CD4-positive, alpha-beta T cell treated with Interferon gamma for 1 hour (primary cell): Measurements from ENCODE around the gene FAM234B.
A peak's percentile ranks its signal among the peaks of the same experiment; 100 is the strongest.
"Not testable (repeated sequence)": the region's sequence is repeated elsewhere in the genome, so short reads cannot be mapped to it uniquely, and the experiment has no call there.

Experiments
- DNase-seq: peaks from one replicate; pipeline ENCODE4 v3.0.0-alpha.2; 2020

FAM234B gene

DNA sequence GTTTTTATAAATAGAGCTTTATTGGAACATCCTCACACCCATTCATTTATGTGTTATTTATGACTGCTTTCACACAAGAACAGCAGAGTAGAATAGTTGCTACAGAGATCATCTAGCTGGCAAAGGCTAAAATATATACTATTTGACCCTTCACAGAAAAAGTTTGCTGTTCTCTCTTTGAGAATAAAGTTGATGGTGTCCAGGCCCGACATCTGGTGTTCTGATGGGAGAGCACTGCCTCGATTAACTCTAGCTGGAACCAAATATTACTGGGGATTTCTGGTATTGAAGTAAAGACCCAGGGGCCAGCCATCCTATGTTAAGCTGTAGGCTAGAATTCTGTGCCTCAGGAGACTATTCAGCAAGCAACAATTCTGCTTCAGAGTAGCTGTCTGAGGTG, 21.8 kb downstream of the FAM234B start:
- no peak for DNase-seq

DNA sequence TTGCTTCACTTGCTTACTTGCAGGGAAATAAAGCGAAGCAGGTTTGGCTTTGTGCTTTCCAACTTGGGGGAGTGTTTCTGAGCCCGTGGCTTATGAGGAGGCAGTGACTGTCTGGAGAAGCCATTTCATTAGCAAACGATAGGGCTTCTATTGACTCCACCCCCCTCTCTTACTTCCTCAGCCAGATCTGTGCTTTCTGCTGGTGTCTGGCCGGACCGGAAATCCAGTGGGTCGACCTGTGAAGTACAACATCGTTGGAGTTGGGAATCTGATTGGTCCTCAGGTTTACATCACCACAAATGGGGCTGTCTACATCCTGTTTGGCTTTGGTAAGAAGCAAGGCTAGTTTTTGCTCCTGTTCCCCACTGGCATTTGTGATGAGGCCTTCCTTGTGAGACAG, 22.3 kb downstream of the FAM234B start:
- DNase-seq: peak; percentile 5

DNA sequence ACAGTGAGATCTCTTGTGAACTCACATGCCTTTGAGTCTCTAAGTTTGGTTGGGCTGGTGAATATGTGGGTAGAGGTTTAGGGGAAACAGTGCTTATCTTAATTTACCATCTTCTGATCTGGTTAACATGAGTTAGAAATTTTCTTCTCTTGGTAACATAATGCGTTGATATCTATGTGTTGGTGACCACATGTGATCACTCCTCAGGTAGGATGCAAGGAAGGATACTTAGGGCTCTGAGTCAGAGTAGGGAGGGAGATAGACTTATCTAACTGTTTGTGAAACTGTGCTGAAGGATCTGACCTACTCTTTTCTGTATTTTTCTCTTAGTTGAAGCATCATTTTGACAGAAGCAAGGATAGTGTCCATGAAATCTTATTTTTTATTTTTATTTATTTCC, 23.1 kb downstream of the FAM234B start:
- no peak for DNase-seq

DNA sequence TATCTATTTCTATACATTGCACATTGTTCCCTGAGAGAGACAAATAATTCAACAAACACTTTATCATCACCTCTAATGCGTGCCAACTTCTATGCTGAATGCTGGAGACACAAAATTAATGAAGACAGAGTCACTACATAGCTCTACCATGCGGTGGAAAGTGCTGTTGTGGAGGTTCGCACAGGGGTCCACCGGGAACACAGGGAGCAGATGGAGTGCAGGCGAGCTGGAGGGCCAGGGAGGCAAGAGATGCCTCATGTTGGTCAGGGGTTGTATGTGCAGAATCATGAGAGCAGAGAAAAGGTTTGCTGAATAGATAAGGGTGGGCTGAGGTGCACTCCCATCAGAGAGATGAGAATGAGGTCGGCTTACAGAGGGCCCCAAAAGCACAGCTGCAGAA, 25.2 kb downstream of the FAM234B start:
- DNase-seq: no peak

DNA sequence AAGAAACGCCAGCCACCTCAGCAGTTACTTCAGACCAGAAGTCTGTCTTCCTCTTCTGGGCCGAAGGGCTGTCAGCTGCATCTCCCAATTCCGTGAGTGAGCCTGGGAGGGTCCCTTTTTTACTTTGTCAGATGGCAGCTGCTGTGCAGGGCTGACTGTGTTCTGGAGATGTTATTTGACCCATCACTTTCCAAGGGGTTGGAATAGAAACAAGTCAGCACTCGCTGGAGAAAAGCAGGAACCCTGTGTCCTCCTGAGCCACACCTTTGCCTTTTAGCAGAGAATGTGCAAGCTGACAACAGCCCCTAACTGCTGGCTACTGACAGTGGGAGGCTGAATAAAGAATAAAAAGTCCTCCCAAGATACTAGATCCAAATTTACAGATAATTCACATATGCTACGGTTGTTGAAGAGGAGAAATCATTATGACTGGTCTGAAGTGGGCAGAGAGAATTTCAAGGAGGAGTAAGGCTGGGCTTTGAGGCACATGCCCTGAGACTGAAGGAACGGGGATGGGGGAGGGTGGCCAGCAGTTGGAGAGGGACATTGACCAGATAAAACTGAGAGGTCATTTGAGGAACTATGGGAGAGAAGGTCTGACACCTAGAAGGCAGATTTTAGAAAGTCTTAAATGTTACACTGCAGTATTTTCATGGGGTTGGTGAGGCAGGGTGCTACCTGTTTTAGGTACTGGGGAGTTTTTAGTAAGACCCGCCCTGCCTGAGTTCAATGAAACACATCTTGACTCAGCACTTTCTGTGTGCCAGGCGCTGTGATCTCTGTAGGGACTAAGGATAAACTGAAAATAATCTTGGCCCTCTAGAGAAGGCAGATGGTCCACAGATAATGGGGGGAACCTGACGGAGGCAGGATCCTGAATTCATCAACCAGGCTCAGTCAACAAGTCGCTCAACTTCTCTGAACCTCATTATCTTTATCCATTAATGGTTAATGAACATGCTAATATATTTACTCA, 27.4 kb downstream of the FAM234B start:
- no peak for DNase-seq

DNA sequence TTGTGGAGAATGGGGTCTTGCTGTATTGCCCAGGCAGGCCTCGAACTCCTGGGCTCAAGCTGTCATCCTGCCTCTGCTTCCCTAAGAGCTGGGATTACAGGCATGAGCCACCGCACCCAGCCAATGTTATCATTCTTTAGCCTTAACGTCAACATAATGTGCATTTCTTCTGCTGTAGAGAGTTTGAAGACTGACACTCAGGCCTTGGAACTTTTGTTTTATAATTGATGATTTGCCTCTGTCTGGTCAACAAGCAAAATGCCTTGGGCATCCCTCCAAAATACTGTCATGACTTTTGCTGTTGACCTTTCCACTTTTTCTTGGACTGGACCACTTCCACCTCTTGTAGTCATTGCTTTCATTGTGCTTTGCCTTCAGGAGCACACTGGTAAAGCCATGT, 29.0 kb downstream of the FAM234B start:
- DNase-seq: no peak

DNA sequence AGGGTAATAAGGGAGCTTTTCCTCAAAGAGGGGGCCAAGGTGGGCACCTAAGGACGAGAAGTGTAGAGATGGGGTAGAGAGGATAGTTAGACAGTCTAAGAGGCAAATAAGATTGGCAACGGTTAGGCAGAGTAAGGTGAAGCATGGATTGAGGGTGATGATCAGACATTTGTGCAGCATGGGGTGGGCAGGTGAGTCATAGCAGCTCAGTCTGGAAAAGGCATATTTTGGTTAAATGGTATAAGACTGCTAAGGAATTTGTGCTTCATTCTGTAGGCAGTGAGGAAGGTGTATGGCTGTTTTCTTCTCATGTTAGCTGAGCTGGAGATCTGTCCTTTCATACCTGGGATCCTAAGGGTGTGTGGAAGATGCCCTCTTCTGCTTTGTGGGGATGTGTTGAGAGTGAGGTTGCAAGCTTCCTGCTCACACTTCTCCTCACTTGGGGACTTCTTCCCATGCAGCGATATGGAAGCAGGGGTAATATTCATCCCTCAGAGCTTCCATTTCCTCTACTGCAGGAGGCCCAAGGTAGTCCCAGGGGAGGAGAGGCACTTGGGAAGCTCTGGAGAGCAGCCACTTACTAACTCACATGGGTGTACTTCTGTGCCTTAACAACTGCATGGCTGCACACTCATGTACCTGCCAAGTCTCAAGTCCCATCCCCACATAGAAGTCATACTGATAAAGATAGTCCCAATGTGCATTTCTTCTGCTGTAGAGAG, 30.4 kb downstream of the FAM234B start:
- no peak for DNase-seq

DNA sequence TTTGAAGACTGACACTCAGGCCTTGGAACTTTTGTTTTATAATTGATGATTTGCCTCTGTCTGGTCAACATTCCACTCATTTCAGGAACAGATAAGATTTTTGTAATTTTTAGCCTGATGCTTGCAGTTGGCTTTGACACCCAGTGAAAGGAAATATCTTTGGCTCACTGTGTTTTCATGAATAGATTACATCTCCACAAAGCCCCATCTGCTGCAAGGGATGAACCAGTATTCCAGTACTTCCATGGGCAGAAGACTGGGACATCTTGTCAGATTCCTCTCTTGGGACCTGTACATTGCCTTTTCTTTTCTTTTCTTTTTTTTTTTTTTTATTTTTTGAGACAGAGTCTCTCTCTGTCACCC, 30.9 kb downstream of the FAM234B start:
- no peak for DNase-seq

DNA sequence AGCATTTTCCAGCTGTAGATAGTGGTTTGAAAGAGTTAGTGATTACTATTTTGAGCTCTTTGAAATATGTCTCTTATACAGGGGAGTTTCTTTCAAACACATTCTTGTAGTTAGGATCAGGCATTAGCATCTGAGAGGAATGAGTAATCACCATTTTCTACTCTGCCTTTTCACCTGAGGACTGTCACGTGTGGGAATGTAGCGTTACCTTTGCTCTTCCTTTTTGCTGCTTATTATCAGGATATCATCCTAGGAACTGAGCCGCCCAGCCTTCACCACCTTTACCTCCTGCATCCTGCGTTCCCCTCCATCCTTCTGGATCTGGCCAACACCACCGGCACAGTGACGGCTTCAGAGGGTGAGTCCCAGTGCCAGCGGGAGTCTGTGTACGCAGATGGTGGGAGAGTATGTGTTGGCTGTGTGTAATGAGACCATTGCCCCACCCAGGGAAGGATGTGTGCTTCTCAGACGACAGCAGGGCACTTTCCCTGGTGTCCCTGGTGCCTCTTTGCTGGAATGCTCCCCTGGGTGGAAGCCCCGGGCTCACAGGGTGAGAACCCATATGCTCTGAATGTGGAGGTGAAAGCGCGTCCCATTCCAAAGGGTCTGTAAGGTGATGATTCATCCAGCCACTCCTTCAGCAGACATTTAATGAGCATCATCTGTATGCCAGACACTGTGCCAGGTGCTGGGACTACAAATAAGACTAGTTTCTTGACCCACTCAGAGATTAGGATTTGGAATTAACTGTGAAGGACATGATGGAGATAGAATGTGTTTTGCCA, 31.8 kb downstream of the FAM234B start:
- no peak for DNase-seq

DNA sequence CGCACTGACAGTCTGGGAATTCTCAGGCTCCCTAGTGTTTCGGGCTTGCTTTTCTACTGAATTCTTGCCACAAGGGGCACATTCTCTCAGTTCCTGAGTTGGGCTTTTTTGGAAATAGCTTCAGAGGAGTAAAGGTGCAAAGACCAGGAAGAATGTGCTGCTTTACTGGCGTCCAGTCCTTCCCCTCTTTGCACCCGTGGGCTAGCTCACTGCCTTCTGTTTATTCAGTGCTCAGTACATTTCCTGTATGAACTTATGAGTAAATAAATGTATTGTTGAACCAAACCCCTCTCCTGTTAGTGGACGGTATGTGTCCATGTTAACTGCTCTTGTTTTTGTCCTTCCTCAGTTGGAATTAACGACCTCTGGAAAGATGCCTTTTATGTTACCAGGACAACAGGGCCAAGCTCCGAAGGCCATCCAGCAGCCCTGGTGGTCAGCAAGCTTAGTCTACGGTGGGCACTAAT, 35.3 kb downstream of the FAM234B start:
- DNase-seq: no peak

DNA sequence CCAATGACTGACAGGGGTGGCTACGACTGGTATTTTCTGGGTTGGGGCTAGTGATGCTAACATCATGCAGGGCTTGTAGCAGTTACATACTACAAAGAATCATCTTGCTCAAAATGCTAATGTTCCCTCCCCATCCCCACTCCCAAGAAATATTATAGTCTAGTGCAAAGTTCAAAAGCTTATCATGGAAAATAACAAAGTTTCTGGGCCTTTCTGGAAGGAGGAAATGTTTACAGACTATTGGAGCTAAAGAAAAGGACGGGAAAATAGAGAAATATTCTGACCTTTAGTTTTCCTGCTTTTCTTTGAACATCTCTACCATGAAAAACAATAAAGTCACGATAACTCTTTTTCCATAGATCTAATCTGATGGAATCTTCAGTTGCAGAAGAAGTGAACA, 36.1 kb downstream of the FAM234B start:
- no peak for DNase-seq

DNA sequence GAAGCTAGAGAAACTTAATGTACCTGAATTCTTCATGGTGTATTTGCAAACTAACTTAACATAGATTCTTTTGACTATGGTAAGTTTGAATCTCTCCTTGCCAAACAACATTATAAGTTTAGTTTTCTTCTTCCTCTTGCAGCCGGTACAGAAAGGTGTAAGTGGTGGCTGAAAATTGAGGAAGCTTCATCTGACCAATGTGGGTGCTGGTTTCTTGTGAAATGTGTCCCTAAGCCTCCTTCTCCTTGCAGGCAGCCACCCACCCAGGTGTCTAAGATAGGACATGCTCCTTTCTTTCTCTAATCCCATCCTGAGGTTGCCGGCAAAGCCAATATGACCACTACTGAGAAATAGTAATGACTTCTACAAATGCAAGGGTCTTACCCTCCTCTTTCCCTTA, 38.7 kb downstream of the FAM234B start:
- no peak for DNase-seq

DNA sequence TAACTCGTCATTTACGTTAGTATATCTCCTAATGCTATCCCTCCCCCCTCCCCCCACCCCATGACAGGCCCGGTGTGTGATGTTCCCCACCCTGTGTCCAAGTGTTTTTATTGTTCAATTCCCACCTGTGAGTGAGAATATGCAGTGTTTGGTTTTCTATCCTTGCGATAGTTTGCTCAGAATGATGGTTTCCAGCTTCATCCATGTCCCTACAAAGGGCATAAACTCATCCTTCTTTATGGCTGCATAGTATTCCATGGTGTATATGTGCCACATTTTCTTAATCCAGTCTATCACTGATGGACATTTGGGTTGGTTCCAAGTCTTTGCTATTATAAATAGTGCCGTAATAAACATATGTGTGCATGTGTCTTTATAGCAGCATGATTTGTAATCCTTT, 39.5 kb downstream of the FAM234B start:
- DNase-seq: not testable (repeated sequence)

DNA sequence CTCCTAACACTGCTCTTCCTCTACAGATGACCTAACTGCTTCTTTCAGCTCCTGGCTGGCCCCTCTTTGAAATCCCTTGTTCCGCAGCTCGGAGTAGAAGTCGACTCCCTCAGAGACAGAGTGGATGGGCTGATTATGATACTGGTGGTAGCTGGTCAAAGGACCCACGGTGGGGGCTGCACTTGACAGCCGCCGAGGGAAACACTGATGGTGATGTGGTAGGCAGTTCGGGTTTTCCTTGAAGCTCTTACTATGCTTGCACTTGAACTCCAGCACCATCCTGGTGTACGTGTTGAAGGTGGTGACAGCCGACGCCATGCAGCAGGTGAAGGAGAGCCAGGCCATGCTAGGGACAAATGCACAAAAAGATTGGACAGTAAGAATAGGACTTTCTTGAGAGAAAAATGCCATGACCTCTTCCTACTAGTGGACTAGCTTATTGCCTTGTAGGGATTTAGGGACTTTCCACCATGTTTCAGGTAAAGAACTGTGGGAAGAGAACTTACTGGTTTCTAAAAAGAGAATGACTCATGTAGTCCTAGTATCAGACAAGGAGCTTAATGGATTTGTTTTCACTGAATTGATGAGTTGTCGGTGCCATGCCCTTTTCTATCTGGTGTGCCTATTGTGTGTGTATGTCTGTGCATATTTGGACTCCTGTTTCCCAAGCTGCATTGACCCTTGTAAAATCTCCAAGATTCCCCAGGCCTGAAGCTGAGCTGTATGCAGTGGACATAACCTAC, 40.9 kb downstream of the FAM234B start:
- DNase-seq: no peak

DNA sequence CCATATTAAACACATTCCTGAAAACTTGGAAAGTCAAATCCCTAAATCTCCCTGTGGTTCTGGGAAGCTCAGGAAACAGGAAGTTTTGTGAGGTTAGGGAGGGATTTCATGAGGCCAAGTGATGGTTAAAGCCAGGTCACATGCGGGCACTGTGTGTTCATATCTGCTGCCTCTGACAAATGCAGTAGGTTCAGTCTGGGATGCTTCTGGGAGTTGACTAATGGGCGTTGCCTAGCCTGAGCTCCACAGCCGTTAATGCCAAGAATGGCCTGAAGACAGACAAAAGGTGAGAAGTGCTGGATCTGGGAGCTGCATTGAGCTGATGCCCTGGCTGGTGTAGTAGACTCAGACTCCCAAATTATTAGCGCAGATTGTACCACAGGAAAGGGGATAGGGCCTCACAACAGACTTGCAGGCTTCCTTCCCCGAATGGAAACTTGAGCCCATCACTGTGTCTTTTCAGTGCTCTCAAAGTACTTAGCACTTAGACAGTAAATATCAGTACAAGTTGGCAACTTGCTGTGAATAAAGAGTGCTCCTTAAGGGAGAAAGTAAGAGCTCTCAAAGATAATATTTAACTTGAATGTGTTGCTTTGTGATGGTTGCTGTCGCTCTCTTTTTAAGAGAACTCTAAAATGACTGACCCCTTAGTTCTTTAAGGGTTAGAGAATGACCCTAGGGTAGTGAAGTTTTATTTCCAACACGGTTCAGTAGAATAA, 41.9 kb downstream of the FAM234B start:
- no peak for DNase-seq

DNA sequence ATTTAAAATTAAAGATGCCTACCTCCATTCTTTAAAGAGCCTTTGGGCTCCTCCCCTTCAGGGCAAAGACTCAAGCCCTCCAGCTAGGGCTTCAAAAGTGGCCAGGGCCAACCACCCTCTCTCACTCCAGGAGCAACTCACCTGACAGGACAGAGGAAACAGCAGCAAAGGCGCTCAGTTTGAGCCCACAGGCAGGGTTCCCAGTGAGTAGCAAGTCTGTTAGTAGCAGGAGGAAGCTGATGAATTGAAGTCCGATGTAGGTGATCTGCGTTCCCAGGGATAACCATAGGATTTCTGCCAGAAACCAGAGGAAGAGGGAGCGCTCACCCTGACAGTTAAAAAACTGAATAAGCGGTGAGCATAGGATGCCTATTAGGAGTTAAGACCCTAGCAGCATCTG, 43.6 kb downstream of the FAM234B start:
- DNase-seq: no peak

DNA sequence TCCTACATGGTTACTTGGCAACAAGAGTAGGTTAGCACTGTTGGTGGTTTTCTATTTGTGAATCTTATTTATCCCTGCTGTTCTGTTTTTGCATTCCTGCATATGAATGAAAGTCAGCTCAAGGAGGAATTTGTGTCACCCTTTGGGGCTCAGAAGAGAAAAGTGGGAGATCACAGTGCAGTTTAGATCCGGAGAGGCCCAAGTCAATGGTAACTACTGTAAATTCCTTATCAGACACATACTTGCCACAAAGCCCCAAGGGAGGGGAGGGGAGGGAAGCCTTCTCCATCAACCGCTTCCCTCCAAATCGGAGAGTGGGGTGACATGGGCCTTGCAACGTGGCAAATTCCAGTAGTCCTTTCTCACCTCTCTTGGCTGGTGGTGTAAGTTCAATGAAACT, 44.3 kb downstream of the FAM234B start:
- DNase-seq: no peak

DNA sequence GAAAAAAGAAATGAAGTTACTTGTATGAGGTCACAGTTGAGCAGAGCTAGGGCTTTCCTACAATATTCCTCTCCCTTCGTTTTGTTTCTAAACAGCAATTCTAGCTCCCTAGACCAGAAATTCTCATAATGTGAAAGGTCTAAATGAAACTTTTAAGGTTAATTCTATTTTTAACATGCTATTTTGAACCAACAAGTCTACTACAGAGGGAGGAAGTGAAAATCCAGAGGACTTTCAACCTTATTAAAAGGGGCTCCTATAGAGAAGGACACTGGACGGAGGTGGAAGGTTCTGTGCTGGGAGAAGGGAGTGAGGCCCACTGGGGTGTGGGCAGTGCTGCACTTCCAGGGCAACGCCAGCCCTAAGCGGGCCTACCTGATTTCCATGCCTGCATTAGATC, 45.9 kb downstream of the FAM234B start:
- DNase-seq: no peak

DNA sequence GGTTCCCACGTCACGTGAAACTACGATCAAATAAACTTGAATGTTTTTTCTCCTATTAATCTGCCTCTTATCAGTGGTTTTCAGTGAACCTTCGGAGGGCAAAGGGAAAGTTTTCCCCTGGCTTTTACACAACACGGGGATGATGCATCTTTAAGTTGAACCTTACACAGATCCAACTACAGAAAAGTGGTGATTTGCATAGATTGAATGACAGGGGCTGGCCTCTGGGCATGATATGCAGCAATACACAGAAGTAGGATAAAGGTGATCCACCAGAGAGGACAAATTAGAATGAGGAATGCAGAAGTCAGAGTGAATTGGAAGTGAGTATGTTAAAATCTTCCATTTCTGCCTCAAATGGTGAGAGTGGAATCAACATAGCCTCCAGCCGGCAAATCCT, 47.7 kb downstream of the FAM234B start:
- DNase-seq: no peak

DNA sequence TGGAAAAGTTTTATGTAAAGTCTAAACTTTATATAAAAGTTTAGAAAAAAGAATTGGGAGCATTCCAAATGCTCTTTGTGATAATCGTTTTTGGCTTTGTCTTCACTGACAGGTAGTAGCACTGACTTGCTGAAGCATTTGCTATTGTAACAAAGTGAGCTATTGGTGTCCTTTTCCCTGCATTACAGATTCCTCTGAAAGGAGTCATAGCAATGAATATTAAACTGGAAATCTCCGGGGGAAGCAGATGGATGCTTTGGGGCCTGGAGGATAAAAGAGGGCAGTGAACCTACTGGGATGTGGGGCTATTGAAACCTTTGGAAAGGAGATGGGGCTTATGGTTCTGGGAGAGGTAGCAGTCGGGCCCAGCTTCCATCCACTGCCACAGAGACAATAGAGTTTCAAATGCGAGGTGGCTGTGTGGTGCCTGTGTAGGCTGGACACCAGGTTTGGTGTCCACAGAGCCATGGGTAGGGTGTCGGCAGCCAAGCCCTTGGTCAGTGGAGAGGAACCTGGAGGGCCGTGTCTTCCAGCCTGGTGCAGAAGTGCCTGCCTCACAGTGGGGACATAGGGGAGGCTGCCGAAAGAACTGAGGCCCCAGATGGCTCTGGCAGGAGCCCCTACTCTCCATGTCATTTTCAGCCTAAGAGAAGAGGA, 49.1 kb downstream of the FAM234B start:
- no peak for DNase-seq

DNA sequence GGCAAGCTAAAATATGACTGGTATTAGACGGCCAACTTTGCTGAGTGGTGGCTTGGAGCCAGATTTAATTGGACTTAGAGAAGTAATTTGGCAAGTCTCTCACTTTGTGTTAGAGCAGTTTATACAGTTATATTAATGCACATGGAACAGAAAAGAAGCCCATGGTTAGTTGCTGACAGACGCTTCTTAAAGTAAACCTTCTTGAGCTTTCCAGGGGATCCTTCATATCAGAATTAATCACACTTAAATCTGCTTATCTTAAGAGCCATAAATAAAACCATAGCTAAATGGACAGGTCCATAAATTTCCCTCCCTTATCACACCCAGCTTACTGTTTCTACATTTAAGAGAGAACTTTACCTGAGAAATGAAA, 49.7 kb downstream of the FAM234B start:
- DNase-seq: no peak
